NB4 (cell line): ENCODE data around the gene HOXB8.

ENCODE experiments used
- DNase-seq: peaks from one replicate; pipeline ENCODE4 v3.0.0; 2010; ENCODE audit warnings: low read depth
- H3K4me3 ChIP-seq: one replicate; pipeline ENCODE4 v1.5.1; 2011; ENCODE audit warnings: mild to moderate bottlenecking, low read depth, low read length, moderate library complexity
- MYC ChIP-seq: IDR thresholded peaks from 2 replicates; pipeline ENCODE4 v1.6.1; 2011; ENCODE audit warnings: low read depth, low read length
- POLR2A ChIP-seq: IDR thresholded peaks from 2 replicates; pipeline ENCODE4 v1.6.1; 2011; ENCODE audit warnings: mild to moderate bottlenecking; ENCODE audit not compliant: insufficient read length; ENCODE audit errors: extremely low read depth
- TF ChIP-seq, protein P1 (sequence below): IDR thresholded peaks from 2 replicates; pipeline ENCODE4 v1.6.1; 2011; ENCODE audit warnings: low read depth, low read length
- TF ChIP-seq, protein P2 (sequence below): IDR thresholded peaks from one replicate; pipeline ENCODE4 v1.5.1; 2012; ENCODE audit warnings: low read depth, low read length

Gene HOXB8

DNA sequence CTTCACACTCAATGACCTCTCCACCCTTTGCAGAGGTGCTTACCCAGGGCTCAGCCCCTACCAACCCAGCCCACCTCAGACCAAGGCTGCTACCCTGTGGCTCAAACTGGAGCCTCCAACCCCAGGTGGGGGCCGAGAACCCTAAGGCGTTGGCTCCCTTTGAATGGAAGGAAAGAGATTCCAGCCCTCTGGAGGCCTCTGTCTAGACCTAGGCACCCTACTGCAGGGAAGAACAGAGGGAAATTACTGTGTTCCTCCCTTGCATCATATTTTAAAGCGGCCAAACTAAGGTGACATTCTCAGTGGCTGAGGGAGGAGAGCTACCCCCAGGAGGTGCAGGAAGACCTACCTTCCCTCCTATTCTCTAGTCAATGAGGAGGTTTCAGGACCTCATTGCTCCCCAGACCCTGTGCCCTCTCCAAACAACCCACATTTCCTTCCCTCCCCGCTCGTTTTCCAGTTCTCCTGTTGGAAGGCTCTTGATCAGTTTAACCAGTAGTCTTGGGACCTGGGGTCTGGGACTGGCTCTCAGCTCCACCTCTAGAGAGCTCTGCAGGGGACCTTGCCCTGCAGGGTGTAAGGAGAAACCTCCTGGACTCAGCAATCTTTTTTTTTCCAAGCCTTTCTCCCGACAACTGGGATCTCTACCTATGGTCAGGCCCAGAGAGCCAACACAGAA, 5.5 kb upstream of the HOXB8 start:
- no peak overlapping the region for H3K4me3 ChIP-seq
- no peak for DNase-seq
- TF ChIP-seq MYC: no peak
- TF ChIP-seq, protein P1, sequence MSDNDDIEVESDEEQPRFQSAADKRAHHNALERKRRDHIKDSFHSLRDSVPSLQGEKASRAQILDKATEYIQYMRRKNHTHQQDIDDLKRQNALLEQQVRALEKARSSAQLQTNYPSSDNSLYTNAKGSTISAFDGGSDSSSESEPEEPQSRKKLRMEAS: no peak
- TF ChIP-seq, protein P2, sequence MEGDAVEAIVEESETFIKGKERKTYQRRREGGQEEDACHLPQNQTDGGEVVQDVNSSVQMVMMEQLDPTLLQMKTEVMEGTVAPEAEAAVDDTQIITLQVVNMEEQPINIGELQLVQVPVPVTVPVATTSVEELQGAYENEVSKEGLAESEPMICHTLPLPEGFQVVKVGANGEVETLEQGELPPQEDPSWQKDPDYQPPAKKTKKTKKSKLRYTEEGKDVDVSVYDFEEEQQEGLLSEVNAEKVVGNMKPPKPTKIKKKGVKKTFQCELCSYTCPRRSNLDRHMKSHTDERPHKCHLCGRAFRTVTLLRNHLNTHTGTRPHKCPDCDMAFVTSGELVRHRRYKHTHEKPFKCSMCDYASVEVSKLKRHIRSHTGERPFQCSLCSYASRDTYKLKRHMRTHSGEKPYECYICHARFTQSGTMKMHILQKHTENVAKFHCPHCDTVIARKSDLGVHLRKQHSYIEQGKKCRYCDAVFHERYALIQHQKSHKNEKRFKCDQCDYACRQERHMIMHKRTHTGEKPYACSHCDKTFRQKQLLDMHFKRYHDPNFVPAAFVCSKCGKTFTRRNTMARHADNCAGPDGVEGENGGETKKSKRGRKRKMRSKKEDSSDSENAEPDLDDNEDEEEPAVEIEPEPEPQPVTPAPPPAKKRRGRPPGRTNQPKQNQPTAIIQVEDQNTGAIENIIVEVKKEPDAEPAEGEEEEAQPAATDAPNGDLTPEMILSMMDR: no peak

DNA sequence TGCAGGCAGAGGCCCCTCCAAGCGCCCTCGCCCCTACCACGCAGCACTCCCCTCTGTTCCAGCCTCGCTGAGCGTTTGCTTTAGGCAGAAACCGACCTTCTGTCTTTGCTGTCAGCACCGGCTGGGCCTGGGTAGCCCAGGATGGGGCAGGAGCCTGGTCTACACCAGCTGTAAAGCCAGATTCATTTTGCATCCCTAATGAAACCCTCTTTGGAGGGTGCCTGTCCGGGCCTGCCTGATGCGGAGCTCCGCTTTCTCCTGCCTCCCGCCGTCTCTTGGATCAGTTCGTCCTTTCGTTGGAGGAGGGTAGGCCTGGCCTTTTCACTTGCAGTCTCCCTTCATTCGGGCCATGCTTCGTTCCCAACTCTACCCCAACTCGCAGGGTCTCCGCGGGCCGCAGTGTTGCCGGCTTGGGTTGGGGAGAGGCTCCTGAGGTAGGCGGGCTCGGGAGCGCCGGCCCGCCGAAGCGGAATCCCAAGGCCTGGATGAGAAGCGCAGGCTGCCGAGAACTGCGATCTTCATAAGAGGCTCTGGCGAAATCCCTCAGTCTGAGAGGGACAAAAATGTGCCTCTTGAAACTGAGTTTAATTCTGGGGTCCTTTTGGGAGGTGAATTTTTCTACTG, 4.8 kb upstream of the HOXB8 start:
- no peak for DNase-seq
- TF ChIP-seq, protein P1: no peak
- TF ChIP-seq, protein P2: no peak
- TF ChIP-seq POLR2A (no peak), MYC (no peak)
- H3K4me3 ChIP-seq: no peak overlapping the region

- H3K4me3 ChIP-seq: no peak overlapping the region
- DNase-seq: peak; percentile 78
- TF ChIP-seq MYC (peak; percentile 42; the same call in 1 of the 2 replicates), POLR2A (no peak)
- TF ChIP-seq, protein P2: peak; percentile 84
- TF ChIP-seq, protein P1: peak; percentile 43; the same call in 1 of the 2 replicates
Measured at GRCh38 chr17:48618256-48618896, 3.3 kb upstream of the HOXB8 start.

DNA sequence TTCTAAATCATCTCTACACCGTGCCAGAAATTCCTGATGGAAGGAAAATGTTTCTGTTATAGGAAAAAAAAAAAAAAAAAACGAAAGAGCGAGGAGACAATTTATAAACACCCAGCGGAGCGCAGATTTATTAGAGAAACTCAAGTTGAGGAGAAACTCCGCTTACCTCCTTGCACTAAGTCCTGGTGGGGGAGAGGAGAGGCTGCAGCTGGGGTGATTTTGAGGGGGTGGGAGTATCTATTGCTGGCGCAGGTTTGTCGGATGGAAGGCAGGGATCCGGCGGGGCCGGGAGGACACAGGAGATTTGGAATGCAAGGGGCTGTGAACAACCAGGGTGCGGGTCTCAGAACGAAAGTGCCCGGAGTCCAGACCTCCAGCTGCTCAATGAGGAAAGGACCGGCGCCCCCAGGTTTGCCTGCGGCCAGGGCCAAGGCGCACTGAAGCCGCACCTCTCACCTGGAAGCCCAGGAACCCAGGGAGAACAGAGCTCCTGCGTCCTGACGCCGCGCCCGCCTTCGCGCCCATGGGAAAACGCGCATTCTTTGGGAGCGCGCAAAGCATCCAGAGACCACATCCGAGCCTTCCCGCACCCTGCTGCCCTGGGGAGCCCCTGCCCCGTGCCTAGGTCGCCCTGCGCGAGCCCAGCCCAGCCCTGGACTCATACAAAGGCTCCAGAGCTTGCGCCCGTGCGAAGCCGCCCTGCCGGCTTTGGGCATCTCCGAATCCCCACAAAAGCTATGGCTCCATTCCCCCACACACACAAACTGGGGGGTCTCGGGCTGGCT, 2.6 kb upstream of the HOXB8 start:
- DNase-seq: no peak
- H3K4me3 ChIP-seq: no peak overlapping the region
- TF ChIP-seq MYC: no peak
- TF ChIP-seq, protein P1: no peak

- DNase-seq: no peak
- no peak for TF ChIP-seq MYC
- H3K4me3 ChIP-seq: no peak overlapping the region
Measured at GRCh38 chr17:48616717-48617470, 1.8 kb upstream of the HOXB8 start.

DNA sequence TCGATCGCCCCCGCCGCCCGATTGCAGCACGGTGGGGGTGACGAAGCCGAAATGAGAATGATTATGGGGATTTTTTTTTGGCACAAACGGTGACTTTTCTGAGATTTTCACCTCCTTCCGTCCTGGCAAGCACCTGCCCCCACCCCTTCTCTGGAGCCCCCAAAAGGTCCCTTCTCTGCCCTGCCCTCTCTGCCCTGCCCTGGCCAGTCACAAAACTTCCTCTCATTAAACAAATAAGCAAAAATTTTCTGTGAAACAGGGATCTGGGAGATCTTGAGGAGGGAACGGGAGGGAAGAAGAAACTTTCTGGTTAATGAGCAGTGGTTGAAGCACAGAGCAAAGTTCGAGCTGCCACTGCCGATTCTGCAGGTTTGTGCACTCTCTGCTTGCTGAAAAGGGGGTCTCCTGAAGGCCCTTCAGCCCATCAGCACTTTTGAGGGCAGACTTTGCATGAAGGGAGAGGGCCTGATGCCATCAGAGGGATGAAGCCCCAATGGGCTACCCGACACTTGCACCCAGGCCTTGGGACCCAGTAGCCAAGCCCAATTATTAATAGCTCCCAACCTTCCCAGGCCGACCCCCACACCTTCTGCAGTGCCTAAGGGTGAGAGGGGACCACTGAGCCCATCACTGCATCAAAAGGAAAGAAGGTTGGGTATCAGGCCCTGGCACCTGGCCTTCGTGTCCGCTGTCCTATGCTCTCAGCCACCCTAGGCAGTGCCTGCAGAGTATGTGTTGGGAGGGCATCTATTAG, 1.0 kb upstream of the HOXB8 start:
- no peak for DNase-seq
- H3K4me3 ChIP-seq: no peak overlapping the region
- TF ChIP-seq, protein P1: no peak
- TF ChIP-seq MYC (no peak), POLR2A (no peak)
- TF ChIP-seq, protein P2: no peak
